ENCODE data around the gene JCHAIN. TPM values are rescaled to one million over a fixed set of nuclear protein-coding genes. Genes with fewer than 3 reads are reported as not detected.

JCHAIN gene
- total and polyA plus RNA-seq, 2 of the 13 experiments (the other 11 are each of a cell fraction or from before 2014, with no cell fraction given): not detected

DNA sequence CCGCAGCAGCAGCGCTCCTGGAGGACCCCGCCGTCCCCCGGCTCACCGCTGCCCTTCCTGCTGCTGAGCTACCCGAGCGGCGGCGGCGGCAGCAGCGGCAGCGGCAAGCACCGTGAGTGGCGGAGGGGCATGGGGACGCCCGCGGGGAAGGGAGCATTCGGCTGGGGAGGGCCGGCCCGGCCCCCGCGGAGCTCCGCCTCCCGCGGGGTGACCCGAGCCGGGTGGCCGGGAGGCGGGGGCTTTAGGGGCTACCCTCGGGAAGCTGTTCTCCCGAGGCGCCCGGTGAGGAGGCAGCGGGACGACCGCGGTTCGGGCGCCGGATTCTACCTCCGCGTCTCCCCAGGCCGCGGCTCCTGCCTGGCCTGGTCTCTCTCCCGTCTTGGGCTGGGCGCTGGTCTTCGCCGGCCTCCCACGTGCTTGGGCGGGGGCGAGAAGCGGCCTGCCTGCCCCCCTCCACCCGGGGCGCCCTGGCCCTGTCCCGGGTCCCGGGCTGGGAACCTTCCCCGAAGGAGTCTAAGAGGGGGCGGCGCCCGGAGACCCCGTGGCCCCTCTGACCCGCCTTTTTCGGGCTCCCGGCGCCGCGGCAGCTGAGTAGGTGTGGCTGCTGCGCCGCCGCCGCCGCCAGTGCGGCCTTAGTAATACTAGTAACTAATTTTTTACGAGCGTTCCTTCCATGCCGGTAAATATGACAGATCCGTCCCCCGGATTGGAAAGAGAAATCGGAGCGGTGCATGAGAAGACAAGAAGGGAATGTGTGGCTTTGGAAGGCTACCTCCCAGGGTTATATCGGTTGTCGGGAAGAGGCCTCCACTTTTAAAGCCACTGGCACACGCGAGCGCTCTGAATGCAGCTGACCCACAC, 39.1 kb upstream of the JCHAIN start (continued):
- TF ChIP-seq, protein P1, sequence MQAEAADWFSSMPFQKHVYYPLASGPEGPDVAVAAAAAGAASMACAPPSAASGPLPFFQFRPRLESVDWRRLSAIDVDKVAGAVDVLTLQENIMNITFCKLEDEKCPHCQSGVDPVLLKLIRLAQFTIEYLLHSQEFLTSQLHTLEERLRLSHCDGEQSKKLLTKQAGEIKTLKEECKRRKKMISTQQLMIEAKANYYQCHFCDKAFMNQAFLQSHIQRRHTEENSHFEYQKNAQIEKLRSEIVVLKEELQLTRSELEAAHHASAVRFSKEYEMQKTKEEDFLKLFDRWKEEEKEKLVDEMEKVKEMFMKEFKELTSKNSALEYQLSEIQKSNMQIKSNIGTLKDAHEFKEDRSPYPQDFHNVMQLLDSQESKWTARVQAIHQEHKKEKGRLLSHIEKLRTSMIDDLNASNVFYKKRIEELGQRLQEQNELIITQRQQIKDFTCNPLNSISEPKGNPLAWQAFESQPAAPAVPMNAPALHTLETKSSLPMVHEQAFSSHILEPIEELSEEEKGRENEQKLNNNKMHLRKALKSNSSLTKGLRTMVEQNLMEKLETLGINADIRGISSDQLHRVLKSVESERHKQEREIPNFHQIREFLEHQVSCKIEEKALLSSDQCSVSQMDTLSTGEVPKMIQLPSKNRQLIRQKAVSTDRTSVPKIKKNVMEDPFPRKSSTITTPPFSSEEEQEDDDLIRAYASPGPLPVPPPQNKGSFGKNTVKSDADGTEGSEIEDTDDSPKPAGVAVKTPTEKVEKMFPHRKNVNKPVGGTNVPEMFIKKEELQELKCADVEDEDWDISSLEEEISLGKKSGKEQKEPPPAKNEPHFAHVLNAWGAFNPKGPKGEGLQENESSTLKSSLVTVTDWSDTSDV (CRISPR knock-in tag; IDR thresholded peaks at IDR 0.05): peak; percentile 84
- TF ChIP-seq SIX4 (CRISPR knock-in tag; IDR thresholded peaks at IDR 0.05) (no peak), AHR (CRISPR knock-in tag; IDR thresholded peaks at IDR 0.05) (no peak; the same call in 1 of the 2 replicates), FOXO1 (CRISPR knock-in tag; IDR thresholded peaks at IDR 0.05) (no peak), ZNF580 (CRISPR knock-in tag; IDR thresholded peaks at IDR 0.05; ENCODE audit: borderline replicate concordance, low read depth) (0 out of 2 replicates have a peak, but pooled peaks have one; percentile 52), U2AF2 (IDR thresholded peaks at IDR 0.05; ENCODE audit: low read depth, low read length) (no peak), DMAP1 (CRISPR knock-in tag; IDR thresholded peaks at IDR 0.05) (peak; percentile 76), SRY (CRISPR knock-in tag; IDR thresholded peaks at IDR 0.05) (peak; percentile 74; the same call in 1 of the 2 replicates), SETDB1 (CRISPR knock-in tag; IDR thresholded peaks at IDR 0.05; ENCODE audit: borderline replicate concordance) (no peak), IRX3 (CRISPR knock-in tag; IDR thresholded peaks at IDR 0.05; ENCODE audit: borderline replicate concordance, low read depth) (peak; percentile 67; the same call in 1 of the 2 replicates), ZNF264 (CRISPR knock-in tag; IDR thresholded peaks at IDR 0.05) (peak; percentile 32; the same call in 1 of the 2 replicates), YEATS2 (CRISPR knock-in tag; IDR thresholded peaks at IDR 0.05; ENCODE audit: borderline replicate concordance) (peak; percentile 59; the same call in 1 of the 2 replicates), MED13 (CRISPR knock-in tag; IDR thresholded peaks at IDR 0.05) (no peak), CSRNP1 (CRISPR knock-in tag; IDR thresholded peaks at IDR 0.05) (peak; percentile 50; the same call in 1 of the 2 replicates)
- TF ChIP-seq, protein P2, sequence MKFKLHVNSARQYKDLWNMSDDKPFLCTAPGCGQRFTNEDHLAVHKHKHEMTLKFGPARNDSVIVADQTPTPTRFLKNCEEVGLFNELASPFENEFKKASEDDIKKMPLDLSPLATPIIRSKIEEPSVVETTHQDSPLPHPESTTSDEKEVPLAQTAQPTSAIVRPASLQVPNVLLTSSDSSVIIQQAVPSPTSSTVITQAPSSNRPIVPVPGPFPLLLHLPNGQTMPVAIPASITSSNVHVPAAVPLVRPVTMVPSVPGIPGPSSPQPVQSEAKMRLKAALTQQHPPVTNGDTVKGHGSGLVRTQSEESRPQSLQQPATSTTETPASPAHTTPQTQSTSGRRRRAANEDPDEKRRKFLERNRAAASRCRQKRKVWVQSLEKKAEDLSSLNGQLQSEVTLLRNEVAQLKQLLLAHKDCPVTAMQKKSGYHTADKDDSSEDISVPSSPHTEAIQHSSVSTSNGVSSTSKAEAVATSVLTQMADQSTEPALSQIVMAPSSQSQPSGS (CRISPR knock-in tag; IDR thresholded peaks at IDR 0.05): peak; percentile 59; the same call in 1 of the 2 replicates
- TF ChIP-seq, protein P3, sequence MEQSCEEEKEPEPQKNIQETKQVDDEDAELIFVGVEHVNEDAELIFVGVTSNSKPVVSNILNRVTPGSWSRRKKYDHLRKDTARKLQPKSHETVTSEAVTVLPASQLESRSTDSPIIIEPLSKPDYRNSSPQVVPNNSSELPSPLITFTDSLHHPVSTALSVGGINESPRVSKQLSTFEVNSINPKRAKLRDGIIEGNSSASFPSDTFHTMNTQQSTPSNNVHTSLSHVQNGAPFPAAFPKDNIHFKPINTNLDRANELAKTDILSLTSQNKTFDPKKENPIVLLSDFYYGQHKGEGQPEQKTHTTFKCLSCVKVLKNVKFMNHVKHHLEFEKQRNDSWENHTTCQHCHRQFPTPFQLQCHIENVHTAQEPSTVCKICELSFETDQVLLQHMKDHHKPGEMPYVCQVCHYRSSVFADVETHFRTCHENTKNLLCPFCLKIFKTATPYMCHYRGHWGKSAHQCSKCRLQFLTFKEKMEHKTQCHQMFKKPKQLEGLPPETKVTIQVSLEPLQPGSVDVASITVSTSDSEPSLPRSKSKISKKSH (CRISPR knock-in tag; IDR thresholded peaks at IDR 0.05; ENCODE audit: borderline replicate concordance): peak; percentile 65; the same call in 1 of the 2 replicates
